Panc1 (cell line): Measurements from ENCODE around the gene C3orf22.

Source experiments
- POLR2AphosphoS5 ChIP-seq: IDR thresholded peaks from 2 replicates; pipeline ENCODE4 v1.6.1; 2012; ENCODE audit warnings: mild to moderate bottlenecking, low read depth, low read length, moderate library complexity
- TF ChIP-seq, protein P1 (sequence below): fragments of 450-650 bp; IDR thresholded peaks from 2 replicates; pipeline ENCODE4 v1.5.1; 2017; ENCODE audit warnings: mild to moderate bottlenecking
- TF ChIP-seq, protein P2 (sequence below), 2 experiments: IDR thresholded peaks; 2 replicates each; pipeline ENCODE4 v1.6.1; 2011 to 2012; ENCODE audit warnings: low read depth in 2 of 2, control low read depth in 1 of 2, low read length in 1 of 2, mild to moderate bottlenecking in 1 of 2, moderate library complexity in 1 of 2; ENCODE audit not compliant: insufficient read depth in 1 of 2

GRCh38 chr3:126540951-126541627 is 17.6 kb downstream of the C3orf22 start:
- TF ChIP-seq, protein P1, sequence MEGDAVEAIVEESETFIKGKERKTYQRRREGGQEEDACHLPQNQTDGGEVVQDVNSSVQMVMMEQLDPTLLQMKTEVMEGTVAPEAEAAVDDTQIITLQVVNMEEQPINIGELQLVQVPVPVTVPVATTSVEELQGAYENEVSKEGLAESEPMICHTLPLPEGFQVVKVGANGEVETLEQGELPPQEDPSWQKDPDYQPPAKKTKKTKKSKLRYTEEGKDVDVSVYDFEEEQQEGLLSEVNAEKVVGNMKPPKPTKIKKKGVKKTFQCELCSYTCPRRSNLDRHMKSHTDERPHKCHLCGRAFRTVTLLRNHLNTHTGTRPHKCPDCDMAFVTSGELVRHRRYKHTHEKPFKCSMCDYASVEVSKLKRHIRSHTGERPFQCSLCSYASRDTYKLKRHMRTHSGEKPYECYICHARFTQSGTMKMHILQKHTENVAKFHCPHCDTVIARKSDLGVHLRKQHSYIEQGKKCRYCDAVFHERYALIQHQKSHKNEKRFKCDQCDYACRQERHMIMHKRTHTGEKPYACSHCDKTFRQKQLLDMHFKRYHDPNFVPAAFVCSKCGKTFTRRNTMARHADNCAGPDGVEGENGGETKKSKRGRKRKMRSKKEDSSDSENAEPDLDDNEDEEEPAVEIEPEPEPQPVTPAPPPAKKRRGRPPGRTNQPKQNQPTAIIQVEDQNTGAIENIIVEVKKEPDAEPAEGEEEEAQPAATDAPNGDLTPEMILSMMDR, result no peak
- TF ChIP-seq, protein P2, sequence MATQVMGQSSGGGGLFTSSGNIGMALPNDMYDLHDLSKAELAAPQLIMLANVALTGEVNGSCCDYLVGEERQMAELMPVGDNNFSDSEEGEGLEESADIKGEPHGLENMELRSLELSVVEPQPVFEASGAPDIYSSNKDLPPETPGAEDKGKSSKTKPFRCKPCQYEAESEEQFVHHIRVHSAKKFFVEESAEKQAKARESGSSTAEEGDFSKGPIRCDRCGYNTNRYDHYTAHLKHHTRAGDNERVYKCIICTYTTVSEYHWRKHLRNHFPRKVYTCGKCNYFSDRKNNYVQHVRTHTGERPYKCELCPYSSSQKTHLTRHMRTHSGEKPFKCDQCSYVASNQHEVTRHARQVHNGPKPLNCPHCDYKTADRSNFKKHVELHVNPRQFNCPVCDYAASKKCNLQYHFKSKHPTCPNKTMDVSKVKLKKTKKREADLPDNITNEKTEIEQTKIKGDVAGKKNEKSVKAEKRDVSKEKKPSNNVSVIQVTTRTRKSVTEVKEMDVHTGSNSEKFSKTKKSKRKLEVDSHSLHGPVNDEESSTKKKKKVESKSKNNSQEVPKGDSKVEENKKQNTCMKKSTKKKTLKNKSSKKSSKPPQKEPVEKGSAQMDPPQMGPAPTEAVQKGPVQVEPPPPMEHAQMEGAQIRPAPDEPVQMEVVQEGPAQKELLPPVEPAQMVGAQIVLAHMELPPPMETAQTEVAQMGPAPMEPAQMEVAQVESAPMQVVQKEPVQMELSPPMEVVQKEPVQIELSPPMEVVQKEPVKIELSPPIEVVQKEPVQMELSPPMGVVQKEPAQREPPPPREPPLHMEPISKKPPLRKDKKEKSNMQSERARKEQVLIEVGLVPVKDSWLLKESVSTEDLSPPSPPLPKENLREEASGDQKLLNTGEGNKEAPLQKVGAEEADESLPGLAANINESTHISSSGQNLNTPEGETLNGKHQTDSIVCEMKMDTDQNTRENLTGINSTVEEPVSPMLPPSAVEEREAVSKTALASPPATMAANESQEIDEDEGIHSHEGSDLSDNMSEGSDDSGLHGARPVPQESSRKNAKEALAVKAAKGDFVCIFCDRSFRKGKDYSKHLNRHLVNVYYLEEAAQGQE (IDR thresholded peaks at IDR 0.05; ENCODE audit: insufficient read depth in 1 of 2, low read depth in 2 of 2, low read length in 1 of 2), result no peak
- TF ChIP-seq POLR2AphosphoS5, result no peak
